ENCODE data around the gene TCN2.
"Not testable (repeated sequence)": the region's sequence is repeated elsewhere in the genome, so short reads cannot be mapped to it uniquely, and the experiment has no call there.

The TCN2 gene

DNA sequence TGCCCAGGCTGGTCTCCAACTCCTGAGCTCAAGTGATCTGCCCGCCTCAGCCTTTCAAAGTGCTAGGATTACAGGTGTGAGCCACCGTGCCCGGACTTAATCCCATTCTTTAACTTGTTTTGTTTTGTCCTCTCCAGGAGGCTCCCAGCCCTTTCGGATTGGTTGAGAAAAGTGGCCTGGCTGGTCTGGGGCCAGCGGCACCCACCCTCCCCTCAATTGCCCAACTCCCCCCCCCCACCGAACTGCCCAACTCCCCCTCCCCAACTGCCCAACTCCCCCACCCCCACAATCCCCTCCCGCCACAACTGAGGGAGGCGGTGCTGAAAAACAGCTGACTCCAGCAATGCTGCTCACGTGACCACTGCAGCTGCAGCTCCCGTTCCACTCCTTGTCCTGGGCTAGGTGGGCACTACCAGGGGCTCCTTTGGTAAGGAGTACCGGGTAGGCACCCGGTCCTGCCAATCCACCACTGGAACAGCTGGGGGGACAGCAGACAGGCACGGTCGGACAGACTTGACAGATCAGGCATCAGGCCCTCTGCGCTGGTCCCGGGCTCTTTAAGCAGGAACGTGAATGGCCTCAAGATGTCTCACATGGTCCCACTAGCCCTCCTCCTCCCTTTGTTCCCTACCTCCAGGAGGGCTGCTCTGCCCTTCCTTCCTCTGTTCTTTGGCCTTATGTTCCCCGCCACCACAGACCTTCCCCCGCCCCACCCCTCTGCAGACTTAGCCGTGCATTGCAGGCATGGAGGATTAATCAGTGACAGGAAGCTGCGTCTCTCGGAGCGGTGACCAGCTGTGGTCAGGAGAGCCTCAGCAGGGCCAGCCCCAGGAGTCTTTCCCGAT is at the start of gene TCN2:
Gene TCN2, plus strand, starts transcription at position 720 of the 845 bp plus-strand sequence. CDS start 158 bp downstream, outside the sequence.
- DNase-seq: peak; percentile 68 to 94 (median 84)
- intact Hi-C loops (cut with DNase I): no loop called here

DNA sequence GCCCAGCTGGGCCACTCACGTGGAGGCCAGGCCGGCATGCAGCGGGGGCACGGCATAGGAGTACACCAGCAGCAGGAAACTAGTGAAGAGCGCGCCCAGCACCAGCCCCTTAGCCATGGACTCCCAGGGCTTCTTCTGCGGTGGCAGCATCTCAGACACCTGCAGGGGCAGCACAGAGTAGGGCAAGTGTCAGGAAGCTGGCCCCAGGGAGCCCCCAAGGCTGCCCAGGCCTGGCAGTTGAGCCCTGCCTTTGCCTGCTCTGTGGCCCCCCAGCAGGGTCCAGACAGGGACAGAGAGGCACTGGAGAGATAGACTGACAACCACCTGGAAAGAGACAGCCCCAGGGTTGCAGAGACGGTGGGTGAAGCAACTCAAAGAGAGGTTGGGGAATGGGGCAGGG is 49.7 kb upstream of the TCN2 start:
- no peak for DNase-seq
- intact Hi-C loops (cut with DNase I): no loop called here

DNA sequence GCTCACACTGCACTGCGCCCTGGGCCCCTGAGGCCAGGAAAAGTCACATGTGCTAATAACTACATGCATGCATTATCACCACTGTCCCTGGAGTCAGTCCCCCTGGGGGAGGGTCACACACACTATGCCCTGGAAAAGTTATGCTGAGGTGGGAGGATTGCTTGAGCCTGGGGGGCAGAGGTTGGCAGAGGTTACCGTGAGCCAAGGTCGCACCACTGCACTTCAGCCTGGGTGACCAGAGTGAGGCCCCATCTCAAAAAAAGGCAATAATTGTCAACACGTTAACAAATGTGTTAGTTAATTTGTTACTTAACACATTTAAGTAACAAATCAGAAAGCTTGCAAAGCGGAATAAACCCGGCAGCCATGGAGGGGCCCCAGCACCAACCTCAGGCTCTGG is 47.1 kb upstream of the TCN2 start:
- no peak for DNase-seq
- intact Hi-C loops (cut with DNase I): no loop called here

DNA sequence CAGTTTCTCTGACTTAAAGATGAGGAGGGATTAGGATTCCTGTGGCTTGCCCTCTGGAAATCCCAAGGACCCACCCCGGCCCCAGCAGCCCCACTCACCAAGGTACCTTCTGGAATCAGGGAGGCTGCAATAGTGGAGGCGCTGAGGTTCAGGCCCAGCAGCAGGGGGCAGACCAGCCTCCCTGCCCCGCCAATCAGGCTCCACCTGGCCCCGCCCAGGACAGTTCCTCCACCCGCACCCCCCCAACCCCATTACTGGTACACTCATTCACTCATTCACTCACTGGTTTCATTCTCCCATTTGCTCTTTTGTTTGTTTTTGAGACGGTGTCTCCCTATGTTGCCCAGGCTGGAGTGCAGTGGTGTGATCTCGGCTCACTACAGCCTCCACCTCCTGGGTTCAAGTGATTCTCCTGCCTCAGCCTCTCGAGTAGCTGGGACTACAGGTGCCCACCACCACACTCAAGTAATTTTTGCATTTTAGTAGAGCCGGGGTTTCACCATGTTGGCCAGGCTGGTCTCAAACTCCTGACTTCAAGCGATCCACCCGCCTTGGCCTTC is 46.3 kb upstream of the TCN2 start:
- DNase-seq; intact Hi-C loops (cut with DNase I): not testable (repeated sequence)

GRCh38 chr22:30561402-30562189 is 45.4 kb upstream of the TCN2 start:
- DNase-seq: no peak

DNA sequence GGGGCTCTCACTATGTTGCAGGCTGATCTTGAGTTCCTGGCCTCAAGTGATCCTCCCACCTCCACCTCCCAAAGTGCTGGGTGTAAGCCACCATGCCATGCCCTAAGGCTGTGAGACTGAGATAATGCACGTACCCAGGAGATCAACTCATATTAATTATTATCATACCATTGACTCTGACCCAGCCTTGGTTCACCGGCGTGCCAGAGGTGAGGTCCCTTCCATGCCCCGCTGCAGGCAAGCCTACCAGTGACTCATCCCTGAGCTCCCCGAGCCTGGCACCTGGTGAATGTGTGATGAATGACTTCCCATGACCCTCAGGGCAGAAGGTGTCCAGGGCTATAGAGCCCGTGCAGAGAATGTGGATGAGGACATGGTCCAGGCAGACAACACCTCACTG is 44.6 kb upstream of the TCN2 start:
- DNase-seq: no peak
- intact Hi-C loops (cut with DNase I): no loop called here

More at GRCh38 chr22:30561402-30562189, 45.4 kb upstream of the TCN2 start:
- intact Hi-C loops (cut with DNase I): no loop called here

GRCh38 chr22:30564045-30564760 is 42.8 kb upstream of the TCN2 start:
- peak in 25 of 42 donors; percentile 28 to 77 (median 51) for DNase-seq
- intact Hi-C loops (cut with DNase I): no loop called here

DNA sequence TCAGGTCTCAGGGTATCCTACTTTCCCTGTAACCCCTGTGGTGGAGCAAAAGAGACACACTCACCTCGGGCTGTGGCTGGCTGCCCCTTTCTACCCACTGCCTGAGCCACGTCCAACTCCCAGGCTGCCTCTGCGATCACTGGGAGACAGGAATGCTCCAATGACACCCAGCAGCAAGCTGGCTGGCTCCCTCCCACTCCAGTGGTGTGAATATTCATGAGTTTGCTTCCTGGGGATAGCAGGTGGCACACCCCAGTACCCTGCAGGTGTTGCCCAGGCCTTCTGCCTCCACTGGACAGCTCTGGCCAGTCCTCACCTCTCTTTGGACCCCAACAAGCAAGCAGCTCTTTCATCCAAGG is 42.2 kb upstream of the TCN2 start:
- intact Hi-C loops (cut with DNase I): no loop called here
- peak in 24 of 42 donors; percentile 22 to 75 (median 48) for DNase-seq

DNA sequence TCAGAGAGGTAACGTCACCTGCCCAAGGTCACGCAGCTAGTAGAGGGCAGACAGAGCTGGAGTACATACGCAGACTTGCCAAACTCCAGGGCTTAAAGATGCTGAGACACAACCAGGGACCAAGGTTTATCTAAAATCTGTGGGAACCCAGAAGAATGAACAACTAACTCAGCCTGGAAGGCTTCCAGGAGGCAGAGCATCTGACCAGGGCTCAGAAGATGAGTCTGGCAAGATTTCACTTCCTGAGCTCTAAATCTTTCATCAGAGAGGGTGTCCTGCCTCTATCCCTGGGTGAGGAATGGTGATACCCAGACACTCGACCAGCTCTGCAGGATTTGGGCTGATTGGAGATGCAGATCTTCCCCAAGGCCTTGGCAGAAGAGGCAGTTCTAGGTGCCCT is 41.6 kb upstream of the TCN2 start:
- intact Hi-C loops (cut with DNase I): no loop called here
- DNase-seq: peak in 6 of 42 donors; percentile 23 to 69 (median 30)

- DNase-seq: no peak
- intact Hi-C loops (cut with DNase I): no loop called here
Measured at GRCh38 chr22:30566125-30566524, 40.8 kb upstream of the TCN2 start.

- DNase-seq; intact Hi-C loops (cut with DNase I): not testable (repeated sequence)
Measured at GRCh38 chr22:30567277-30567676, 39.7 kb upstream of the TCN2 start.

GRCh38 chr22:30568137-30568805 is 38.7 kb upstream of the TCN2 start:
- intact Hi-C loops (cut with DNase I): no loop called here
- no peak for DNase-seq

- DNase-seq: no peak
- intact Hi-C loops (cut with DNase I): no loop called here
Measured at GRCh38 chr22:30569674-30570202, 37.2 kb upstream of the TCN2 start.

GRCh38 chr22:30572210-30572609 is 34.8 kb upstream of the TCN2 start:
- DNase-seq: no peak
- intact Hi-C loops (cut with DNase I): no loop called here

GRCh38 chr22:30572840-30573593 is 34.0 kb upstream of the TCN2 start:
- peak; percentile 56 to 90 (median 79) for DNase-seq
- intact Hi-C loops (cut with DNase I): no loop called here

DNA sequence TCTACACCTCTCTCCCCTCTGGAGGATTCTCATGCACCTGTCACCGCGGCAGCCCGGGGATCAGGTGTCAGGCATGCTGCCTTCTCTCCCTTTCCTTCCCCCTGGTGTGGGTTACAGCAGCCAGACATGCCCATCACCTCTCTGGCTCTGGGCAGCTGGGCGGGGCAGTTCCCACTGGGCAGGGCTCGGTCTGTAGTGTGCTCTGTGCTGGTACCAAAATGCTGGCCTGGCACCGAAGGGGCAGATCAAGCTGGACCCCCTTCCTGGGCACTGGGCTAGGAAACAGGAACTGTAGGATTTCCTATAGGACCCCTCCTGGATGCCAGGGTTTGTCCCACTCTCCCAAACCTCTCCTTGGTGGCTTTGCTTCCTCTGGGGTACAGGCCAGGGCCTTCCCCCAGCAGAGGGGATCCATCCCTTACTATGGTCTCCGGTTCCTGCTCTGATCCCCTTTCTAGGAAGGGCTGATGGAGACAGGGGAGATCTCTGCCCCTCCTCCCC is 33.3 kb upstream of the TCN2 start:
- intact Hi-C loops (cut with DNase I): no loop called here
- DNase-seq: peak in 15 of 42 donors; percentile 19 to 69 (median 40)
